ENCODE measurements around the gene TMPRSS13. TPM values are rescaled to one million over a fixed set of nuclear protein-coding genes. Genes with fewer than 3 reads are reported as not detected.

Gene TMPRSS13
- total and polyA plus RNA-seq, 9 of the 15 experiments (the other 6 are each of a cell fraction or from before 2014, with no cell fraction given): 0.11 to 0.29 (median 0.15) TPM

- TF ChIP-seq TEAD2 (tag; IDR thresholded peaks at IDR 0.05): no peak
Observed at GRCh38 chr11:117930668-117931330, 1.6 kb upstream of the TMPRSS13 start (continued).

- Histone ChIP-seq H3K4me2 (ENCODE audit: insufficient read depth, low read length) (no peak overlapping the region), H3K4me3 (no peak overlapping the region), H3K9ac (ENCODE audit: insufficient read depth in 1 of 2, low read depth in 2 of 2, low read length in 2 of 2) (no peak overlapping the region), H3K27me3 (ENCODE audit: control insufficient read depth in 2 of 2, insufficient read depth in 2 of 2, low read length in 2 of 2) (peaks cover 19 to 21% of the 10 kb centered on the region in 2 experiments; a peak in 4 of 5 replicates), H3K79me2 (ENCODE audit: control insufficient read depth, insufficient read depth, low read length) (no peaks in the 10 kb centered on the region), H3K27ac (ENCODE audit: extremely low read depth, low read depth, low read length) (no peak overlapping the region), H2AFZ (ENCODE audit: low read depth, low read length) (no peak overlapping the region), H3K9me1 (ENCODE audit: control insufficient read depth, insufficient read depth, low read length) (no peaks in the 10 kb centered on the region), H3K4me1 (replicated peaks in 1 of 2; ENCODE audit: control insufficient read depth in 2 of 2, insufficient read depth in 2 of 2, low read length in 2 of 2) (peaks cover 0 to 8% of the 10 kb centered on the region in 2 experiments; a peak in 1 of 5 replicates), H3K9me3 (replicated peaks; ENCODE audit: control insufficient read depth, insufficient read depth, low read depth, low read length) (no peaks in the 10 kb centered on the region), H4K20me1 (replicated peaks; ENCODE audit: control insufficient read depth, insufficient read depth, low read length) (0 out of 2 replicates have a peak, but pooled peaks cover 3% of the 10 kb centered on the region), H3K36me3 (ENCODE audit: control insufficient read depth, insufficient read depth, low read length) (no peaks in the 10 kb centered on the region)
- BruUV-seq (replicated peaks): no TSS peak
- no peak for DNase-seq (ENCODE audit: extremely low read depth in 1 of 4, low spot score in 3 of 4)
- TF ChIP-seq ZBTB12 (CRISPR knock-in tag; IDR thresholded peaks at IDR 0.05) (no peak), RBM25 (IDR thresholded peaks at IDR 0.05; ENCODE audit: low read depth, low read length, severe bottlenecking) (peak; percentile 59), BCOR (IDR thresholded peaks at IDR 0.05) (peak; percentile 57; the same call in 1 of the 2 replicates), ZFP36 (IDR thresholded peaks at IDR 0.05; ENCODE audit: low read depth, low read length, partially characterized antibody) (peak; percentile 47), MYC (IDR thresholded peaks at IDR 0.05; ENCODE audit: low read depth, low read length) (no peak), MYC (CRISPR knock-in tag; IDR thresholded peaks at IDR 0.05; ENCODE audit: borderline replicate concordance, low read depth) (no peak)
- TF ChIP-seq, protein P1, sequence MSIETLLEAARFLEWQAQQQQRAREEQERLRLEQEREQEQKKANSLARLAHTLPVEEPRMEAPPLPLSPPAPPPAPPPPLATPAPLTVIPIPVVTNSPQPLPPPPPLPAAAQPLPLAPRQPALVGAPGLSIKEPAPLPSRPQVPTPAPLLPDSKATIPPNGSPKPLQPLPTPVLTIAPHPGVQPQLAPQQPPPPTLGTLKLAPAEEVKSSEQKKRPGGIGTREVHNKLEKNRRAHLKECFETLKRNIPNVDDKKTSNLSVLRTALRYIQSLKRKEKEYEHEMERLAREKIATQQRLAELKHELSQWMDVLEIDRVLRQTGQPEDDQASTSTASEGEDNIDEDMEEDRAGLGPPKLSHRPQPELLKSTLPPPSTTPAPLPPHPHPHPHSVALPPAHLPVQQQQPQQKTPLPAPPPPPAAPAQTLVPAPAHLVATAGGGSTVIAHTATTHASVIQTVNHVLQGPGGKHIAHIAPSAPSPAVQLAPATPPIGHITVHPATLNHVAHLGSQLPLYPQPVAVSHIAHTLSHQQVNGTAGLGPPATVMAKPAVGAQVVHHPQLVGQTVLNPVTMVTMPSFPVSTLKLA (conservative IDR thresholded peaks at IDR 0.05): no peak
- TF ChIP-seq, protein P2, sequence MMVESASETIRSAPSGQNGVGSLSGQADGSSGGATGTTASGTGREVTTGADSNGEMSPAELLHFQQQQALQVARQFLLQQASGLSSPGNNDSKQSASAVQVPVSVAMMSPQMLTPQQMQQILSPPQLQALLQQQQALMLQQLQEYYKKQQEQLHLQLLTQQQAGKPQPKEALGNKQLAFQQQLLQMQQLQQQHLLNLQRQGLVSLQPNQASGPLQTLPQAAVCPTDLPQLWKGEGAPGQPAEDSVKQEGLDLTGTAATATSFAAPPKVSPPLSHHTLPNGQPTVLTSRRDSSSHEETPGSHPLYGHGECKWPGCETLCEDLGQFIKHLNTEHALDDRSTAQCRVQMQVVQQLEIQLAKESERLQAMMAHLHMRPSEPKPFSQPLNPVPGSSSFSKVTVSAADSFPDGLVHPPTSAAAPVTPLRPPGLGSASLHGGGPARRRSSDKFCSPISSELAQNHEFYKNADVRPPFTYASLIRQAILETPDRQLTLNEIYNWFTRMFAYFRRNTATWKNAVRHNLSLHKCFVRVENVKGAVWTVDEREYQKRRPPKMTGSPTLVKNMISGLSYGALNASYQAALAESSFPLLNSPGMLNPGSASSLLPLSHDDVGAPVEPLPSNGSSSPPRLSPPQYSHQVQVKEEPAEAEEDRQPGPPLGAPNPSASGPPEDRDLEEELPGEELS (CRISPR knock-in tag; IDR thresholded peaks at IDR 0.05; ENCODE audit: borderline replicate concordance): no peak
- no peak for ATAC-seq
- WGBS (ENCODE audit: insufficient coverage, low coverage, missing lambda C conversion rate): 8% methylated on average over 7 of the region's 7 CpGs
- in situ Hi-C loops (cut with MboI) (no loop called here), intact Hi-C loops (cut with micrococcal nuclease) (loop anchor here (5.0 kb wide), 1 partner anchor 122 kb away; no protein-coding TSS in a partner anchor)
- no peak for FAIRE-seq
- ChIA-PET POLR2A (interaction anchor here (0.7 to 2.1 kb wide), 2 partner anchors 10 to 11 kb away, joined by 3 to 6 read pairs; no protein-coding TSS in a partner anchor), CTCF (ENCODE audit: low intra/inter-chr PET ratio) (interaction anchor here (0.7 kb wide), 1 partner anchor 25 kb away, joined by 4 read pairs; no protein-coding TSS in a partner anchor)
Observed at GRCh38 chr11:117929916-117930570, 841 bp upstream of the TMPRSS13 start.

Data from K562 (cell line).